GOT3 (cell line): Measurements from ENCODE around the gene TMEM256.
"Not testable (repeated sequence)": the region's sequence is repeated elsewhere in the genome, so short reads cannot be mapped to it uniquely, and the experiment has no call there.

Source experiments
- DNase-seq: peaks from one replicate; lab custom pipeline; 2025; ENCODE audit warnings: mixed read lengths; lab: John Stamatoyannopoulos, UW

The TMEM256 gene

GRCh38 chr17:7383371-7383741 lies 20.5 kb downstream of the TMEM256 start:
- no peak for DNase-seq

GRCh38 chr17:7382901-7383300 lies 21.0 kb downstream of the TMEM256 start:
- no peak for DNase-seq

GRCh38 chr17:7380855-7381683 lies 22.8 kb downstream of the TMEM256 start, which contains the start of gene TNK1:
Gene TNK1, plus strand, starts transcription at chr17:7381089. Its CDS starts 1,838 bp downstream, at chr17:7382927.
- no peak for DNase-seq

GRCh38 chr17:7380321-7380720 lies 23.6 kb downstream of the TMEM256 start:
- no peak for DNase-seq

- DNase-seq: no peak
Measured at GRCh38 chr17:7379134-7379533, 24.8 kb downstream of the TMEM256 start.

- DNase-seq: no peak
Measured at GRCh38 chr17:7374353-7374752, 29.5 kb downstream of the TMEM256 start.

- DNase-seq: no peak
Measured at GRCh38 chr17:7370853-7371252, 33.0 kb downstream of the TMEM256 start.

GRCh38 chr17:7369825-7370224 lies 34.1 kb downstream of the TMEM256 start:
- DNase-seq: no peak

GRCh38 chr17:7368599-7368994 lies 35.3 kb downstream of the TMEM256 start:
- not testable (repeated sequence) for DNase-seq

- no peak for DNase-seq
Measured at GRCh38 chr17:7367918-7368598, 35.8 kb downstream of the TMEM256 start.

GRCh38 chr17:7367083-7367482 lies 36.8 kb downstream of the TMEM256 start:
- no peak for DNase-seq

GRCh38 chr17:7365963-7366362 lies 37.9 kb downstream of the TMEM256 start:
- DNase-seq: not testable (repeated sequence)

GRCh38 chr17:7363311-7363710 lies 40.6 kb downstream of the TMEM256 start:
- DNase-seq: no peak

- no peak for DNase-seq
Measured at GRCh38 chr17:7361906-7362305, 42.0 kb downstream of the TMEM256 start.

- no peak for DNase-seq
Measured at GRCh38 chr17:7357381-7357780, 46.5 kb downstream of the TMEM256 start.

- no peak for DNase-seq
Measured at GRCh38 chr17:7356756-7357155, 47.1 kb downstream of the TMEM256 start.

- DNase-seq: no peak
Measured at GRCh38 chr17:7356072-7356549, 47.8 kb downstream of the TMEM256 start.

- DNase-seq: no peak
Measured at GRCh38 chr17:7355573-7355972, 48.3 kb downstream of the TMEM256 start.

GRCh38 chr17:7355053-7355452 lies 48.8 kb downstream of the TMEM256 start, which contains the start of gene TMEM95:
Gene TMEM95, plus strand, starts transcription at chr17:7355156. Its CDS starts 49 bp downstream, at chr17:7355205.
- DNase-seq: no peak

GRCh38 chr17:7354262-7354843 lies 49.5 kb downstream of the TMEM256 start:
- DNase-seq: no peak
